Activated CD4-positive, alpha-beta T cell treated with anti-CD3 and anti-CD28 coated beads, Interleukin-2, amount 50 U/mL, for 24 hours (primary cell): ENCODE measurements around the gene DUT.

Experiments
- DNase-seq, 2 donors: peaks; one replicate each; pipeline ENCODE4 v3.0.0-alpha.2; 2020; ENCODE audit warnings: low read depth in 1 of 2, low spot score in 1 of 2

The DUT gene

GRCh38 chr15:48330855-48331795 is at the start of gene DUT:
DUT (plus strand) TSS chr15:48331429; CDS start chr15:48331516, 87 bp downstream.
- peak; percentile 69 to 79 for DNase-seq

- no peak for DNase-seq
These were observed 49.6 kb upstream of the DUT start for GRCh38 chr15:48281674-48282073.

GRCh38 chr15:48282216-48282615 is 49.0 kb upstream of the DUT start:
- DNase-seq, result no peak

- no peak for DNase-seq
These were observed 47.7 kb upstream of the DUT start for GRCh38 chr15:48283396-48284145.

- peak; percentile 1 to 32 for DNase-seq
These were observed 45.7 kb upstream of the DUT start for GRCh38 chr15:48285329-48286214.

GRCh38 chr15:48289628-48290027 is 41.6 kb upstream of the DUT start:
- DNase-seq, result no peak

GRCh38 chr15:48292458-48292857 is 38.8 kb upstream of the DUT start:
- DNase-seq, result no peak

- no peak for DNase-seq
These were observed 33.6 kb upstream of the DUT start for GRCh38 chr15:48297668-48298067.

GRCh38 chr15:48298914-48299313 is 32.3 kb upstream of the DUT start:
- no peak for DNase-seq

GRCh38 chr15:48300038-48300437 is 31.2 kb upstream of the DUT start:
- DNase-seq, result no peak

GRCh38 chr15:48304398-48304797 is 26.8 kb upstream of the DUT start:
- no peak for DNase-seq

GRCh38 chr15:48306639-48307038 is 24.6 kb upstream of the DUT start:
- DNase-seq, result no peak

GRCh38 chr15:48307586-48307985 is 23.6 kb upstream of the DUT start:
- no peak for DNase-seq

GRCh38 chr15:48309740-48310139 is 21.5 kb upstream of the DUT start:
- no peak for DNase-seq

- DNase-seq, result no peak
These were observed 18.0 kb upstream of the DUT start for GRCh38 chr15:48313216-48313615.

- DNase-seq, result no peak
These were observed 16.2 kb upstream of the DUT start for GRCh38 chr15:48315041-48315440.

GRCh38 chr15:48317221-48317620 is 14.0 kb upstream of the DUT start:
- no peak for DNase-seq

- DNase-seq, result no peak
These were observed 13.1 kb upstream of the DUT start for GRCh38 chr15:48318131-48318530.

- no peak for DNase-seq
These were observed 7.9 kb upstream of the DUT start for GRCh38 chr15:48323294-48323693.

- DNase-seq, result no peak
These were observed 6.3 kb upstream of the DUT start for GRCh38 chr15:48324949-48325348.

GRCh38 chr15:48325400-48325799 is 5.8 kb upstream of the DUT start:
- DNase-seq, result no peak
